Peyer's patch (tissue), 4 donors: ENCODE results near the gene IL24. TPM values are rescaled to one million over a fixed set of nuclear protein-coding genes. Genes with fewer than 3 reads are reported as not detected.

ENCODE experiments used
- DNase-seq, 3 donors: peaks; one replicate each; pipeline ENCODE4 v3.0.0-alpha.2; 2017 to 2019
- H3K27ac ChIP-seq, 4 donors: fragments of 200-600 bp; sonication (generic); one replicate each; pipeline ENCODE4 v1.5.1; 2016 to 2019
- H3K27me3 ChIP-seq, 2 donors: fragments of 200-600 bp; sonication (generic); one replicate each; pipeline ENCODE4 v1.5.1; 2019
- H3K36me3 ChIP-seq, 3 donors: fragments of 200-600 bp; sonication (generic); one replicate each; pipeline ENCODE4 v1.5.1; 2016 to 2019
- H3K4me1 ChIP-seq, 4 donors: fragments of 200-600 bp; sonication (generic); one replicate each; pipeline ENCODE4 v1.5.1; 2016 to 2019
- H3K4me3 ChIP-seq, 4 donors: fragments of 200-600 bp; sonication (generic); 1 replicate in 3 of 4; 2 replicates in 1 of 4; pipeline ENCODE4 v1.5.1; 2016 to 2019; ENCODE audit warnings: mild to moderate bottlenecking in 1 of 4
- H3K9me3 ChIP-seq, 4 donors: fragments of 200-600 bp; sonication (generic); one replicate each; pipeline ENCODE4 v1.5.1; 2016 to 2019; ENCODE audit warnings: mild to moderate bottlenecking in 1 of 4
- CTCF ChIP-seq, 6 experiments: fragments of 450-650 bp in 4 of 6; fragments of 200-600 bp in 2 of 6; sonication (generic) in 1 of 6; IDR thresholded peaks; one replicate each; pipeline ENCODE4 v1.5.1; 2017 to 2019; ENCODE audit warnings: antibody characterized with exemption in 6 of 6, mild to moderate bottlenecking in 3 of 6, moderate library complexity in 1 of 6
- POLR2A ChIP-seq, 2 donors: fragments of 450-650 bp; IDR thresholded peaks; one replicate each; pipeline ENCODE4 v1.5.1; 2017; ENCODE audit warnings: antibody characterized with exemption in 2 of 2, mild to moderate bottlenecking in 2 of 2, moderate library complexity in 2 of 2
- total RNA-seq, 4 donors: library from RNA; depleted of rRNA; stranded (reverse); fragments of >200 nt; gene quantifications; one replicate each; pipeline ENCODE4 v1.1.0, GENCODE V29; 2016

IL24 gene
- total RNA-seq, 4 donors from 2014 or later: not detected

GRCh38 chr1:206951318-206952100, 54.3 kb downstream of the IL24 start:
- no peaks in the 10 kb centered on the region for H3K27me3 ChIP-seq
- TF ChIP-seq POLR2A (IDR thresholded peaks at IDR 0.05) (peak in 1 of 2 donors; percentile 21), CTCF (IDR thresholded peaks at IDR 0.05) (peak in 2 of 6 experiments; percentile 8 to 18)
- H3K36me3 ChIP-seq: no peaks in the 10 kb centered on the region
- peak overlapping the region in 2 of 4 donors; percentile 50 to 75 for H3K27ac ChIP-seq
- peaks cover 0 to 54% (median 6%) of the 10 kb centered on the region in 4 donors for H3K4me1 ChIP-seq
- peak overlapping the region in 1 of 4 donors; percentile 18 for H3K4me3 ChIP-seq
- H3K9me3 ChIP-seq: no peaks in the 10 kb centered on the region
- no peak for DNase-seq

GRCh38 chr1:206952171-206952570, 54.9 kb downstream of the IL24 start:
- H3K4me3 ChIP-seq: no peak overlapping the region
- peaks cover 0 to 54% (median 4%) of the 10 kb centered on the region in 4 donors for H3K4me1 ChIP-seq
- peak overlapping the region in 3 of 4 donors; percentile 3 to 75 (median 50) for H3K27ac ChIP-seq
- DNase-seq: no peak
- H3K36me3 ChIP-seq: no peaks in the 10 kb centered on the region
- no peaks in the 10 kb centered on the region for H3K9me3 ChIP-seq
- TF ChIP-seq CTCF (IDR thresholded peaks at IDR 0.05) (no peak), POLR2A (IDR thresholded peaks at IDR 0.05) (no peak)
- no peaks in the 10 kb centered on the region for H3K27me3 ChIP-seq

- H3K27ac ChIP-seq: peak overlapping the region in 3 of 4 donors; percentile 7 to 75 (median 50)
- no peak overlapping the region for H3K4me3 ChIP-seq
- H3K9me3 ChIP-seq: no peaks in the 10 kb centered on the region
- no peaks in the 10 kb centered on the region for H3K27me3 ChIP-seq
- H3K4me1 ChIP-seq: peaks cover 0 to 46% (median 3%) of the 10 kb centered on the region in 4 donors
- TF ChIP-seq CTCF (IDR thresholded peaks at IDR 0.05) (no peak), POLR2A (IDR thresholded peaks at IDR 0.05) (no peak)
- DNase-seq: no peak
- H3K36me3 ChIP-seq: no peaks in the 10 kb centered on the region
These were observed 55.9 kb downstream of the IL24 start for GRCh38 chr1:206953126-206953525.

- no peak for DNase-seq
- H3K27ac ChIP-seq: peak overlapping the region in 3 of 4 donors; percentile 7 to 75 (median 50)
These were observed 56.4 kb downstream of the IL24 start for GRCh38 chr1:206953626-206954025.

More at GRCh38 chr1:206953626-206954025, 56.4 kb downstream of the IL24 start:
- TF ChIP-seq POLR2A (IDR thresholded peaks at IDR 0.05) (no peak), CTCF (IDR thresholded peaks at IDR 0.05) (no peak)
- no peaks in the 10 kb centered on the region for H3K27me3 ChIP-seq
- H3K4me1 ChIP-seq: peaks cover 0 to 44% (median 3%) of the 10 kb centered on the region in 4 donors
- no peak overlapping the region for H3K4me3 ChIP-seq
- no peaks in the 10 kb centered on the region for H3K9me3 ChIP-seq
- H3K36me3 ChIP-seq: no peaks in the 10 kb centered on the region

Other genes with a start within 250 kb of the IL24 start
- gene MAPKAPK2, start 212.5 kb upstream of the IL24 start, total RNA-seq: 10 to 100 TPM; 49.6 to 92.4 (median 59.6) TPM
- gene IL19, start 126.7 kb upstream of the IL24 start, total RNA-seq: not detected
- gene IL10, start 124.9 kb upstream of the IL24 start, total RNA-seq: 1 to 10 TPM in 1 of 4 donors, under 1 TPM in 1, not detected in 2; 0.85 to 2.0 TPM
- not detected for gene IL20, start 31.8 kb upstream of the IL24 start, total RNA-seq
- 100 to 1,000 TPM in 1 of 4 donors, 1 to 10 TPM in 3; 7.4 to 248 (median 8.6) TPM for gene FCMR, start 24.5 kb downstream of the IL24 start, total RNA-seq
- gene PIGR, start 49.0 kb downstream of the IL24 start, total RNA-seq: 1,000 to 10,000 TPM in 3 of 4 donors, 100 to 1,000 TPM in 1; 588 to 3,176 (median 2,192) TPM
- gene FCAMR, start 73.0 kb downstream of the IL24 start, total RNA-seq: 1 to 10 TPM in 1 of 4 donors, under 1 TPM in 2, not detected in 1; 0.85 to 1.5 (median 0.88) TPM
- 10 to 100 TPM in 3 of 4 donors, 1 to 10 TPM in 1; 4.1 to 72.3 (median 56.7) TPM for gene C1orf116, start 135.3 kb downstream of the IL24 start, total RNA-seq
- gene YOD1, start 153.8 kb downstream of the IL24 start, total RNA-seq: 10 to 100 TPM in 2 of 4 donors, 1 to 10 TPM in 2; 7.4 to 12.7 (median 10.2) TPM
- gene PFKFB2, start 155.8 kb downstream of the IL24 start, total RNA-seq: 100 to 1,000 TPM in 2 of 4 donors, 10 to 100 TPM in 2; 44.6 to 150 (median 116) TPM
- gene C4BPB, start 191.4 kb downstream of the IL24 start, total RNA-seq: 10 to 100 TPM in 1 of 4 donors, 1 to 10 TPM in 2, not detected in 1; 5.3 to 18.1 (median 8.6) TPM
- 1 to 10 TPM in 2 of 4 donors, under 1 TPM in 1, not detected in 1; 0.67 to 2.6 (median 1.2) TPM for gene C4BPA, start 206.8 kb downstream of the IL24 start, total RNA-seq